A549 (cell line): ENCODE data around the gene CRYGC. TPM values are rescaled to one million over a fixed set of nuclear protein-coding genes. Genes with fewer than 3 reads are reported as not detected.

Experiments used
- ATAC-seq, 2 experiments: fragments of 200-7000 bp in 1 of 2; fragments of >200 bp in 1 of 2; cut with Nextera tagmentation in 1 of 2; cut with Tn5 transposase in 1 of 2; 3 replicates each; pipeline versions ENCODE4 v1.8.0 to v1.9.1; 2018 to 2020; ENCODE audit warnings: mild to moderate bottlenecking in 1 of 2, moderate library complexity in 1 of 2
- CTCF ChIA-PET: fragments of 300-600 bp; sonication (Branson Sonifier 250); formaldehyde crosslinking; extraction: SDS; loops from one replicate; lab custom pipeline; 2021; ENCODE audit warnings: antibody characterized with exemption, inconsistent platforms; lab: Yijun Ruan, JAX
- POLR2A ChIA-PET: fragments of 350-600 bp; formaldehyde crosslinking; extraction: SDS; loops from one replicate; lab custom pipeline; 2021; ENCODE audit warnings: antibody characterized with exemption, inconsistent platforms; lab: Yijun Ruan, JAX
- DNase-seq, 2 experiments: peaks; one replicate each; pipeline versions ENCODE4 v3.0.0 to v3.0.0-alpha.2; 2011 to 2016; ENCODE audit warnings: low read depth in 1 of 2, low spot score in 1 of 2
- FAIRE-seq: peaks from 2 replicates; lab custom pipeline; 2011; peaks lifted over from hg19 to GRCh38; lab: Jason Lieb, UNC
- H3K27ac ChIP-seq, 2 experiments: fragments of >200 bp; sonication (Bioruptor Twin); formaldehyde crosslinking; 3 replicates each; pipeline ENCODE4 v1.5.1; 2016 to 2017
- H3K4me1 ChIP-seq: fragments of >200 bp; sonication (Bioruptor Twin); formaldehyde crosslinking; 3 replicates; pipeline ENCODE4 v1.6.1; 2016
- H3K4me2 ChIP-seq: fragments of >200 bp; sonication (Bioruptor Twin); formaldehyde crosslinking; 3 replicates; pipeline ENCODE4 v1.6.1; 2016
- H3K4me3 ChIP-seq: fragments of >200 bp; sonication (Bioruptor Twin); formaldehyde crosslinking; 3 replicates; pipeline ENCODE4 v1.5.1; 2016
- H3K9me3 ChIP-seq: fragments of >200 bp; sonication (Bioruptor Twin); formaldehyde crosslinking; 3 replicates; pipeline ENCODE4 v1.6.1; 2016
- CBX8 ChIP-seq: fragments of 200-600 bp; sonication (generic); IDR thresholded peaks from 2 replicates; pipeline ENCODE4 v1.6.1; 2016
- CHD2 ChIP-seq: fragments of 150-350 bp; IDR thresholded peaks from 2 replicates; pipeline ENCODE4 v1.6.1; 2014; ENCODE audit warnings: low read length; ENCODE audit not compliant: partially characterized antibody
- CHD4 ChIP-seq: fragments of 200-600 bp; sonication (generic); IDR thresholded peaks from 2 replicates; pipeline ENCODE4 v1.6.1; 2016; ENCODE audit warnings: antibody characterized with exemption, mild to moderate bottlenecking, borderline replicate concordance
- EHF ChIP-seq: fragments of 250-450 bp; sonication (Bioruptor Pico); IDR thresholded peaks from 2 replicates; pipeline ENCODE4 v1.5.0; 2020; ENCODE audit warnings: mild to moderate bottlenecking
- EHMT2 ChIP-seq: fragments of 200-600 bp; sonication (generic); IDR thresholded peaks from 2 replicates; pipeline ENCODE4 v1.6.1; 2016; ENCODE audit warnings: antibody characterized with exemption, low read depth, mild to moderate bottlenecking, moderate library complexity
- ELK1 ChIP-seq: fragments of 150-350 bp; IDR thresholded peaks from 2 replicates; pipeline ENCODE4 v1.6.1; 2014; ENCODE audit warnings: low read depth, mild to moderate bottlenecking, low read length
- FOSB ChIP-seq: fragments of 250-450 bp; sonication (Bioruptor Pico); IDR thresholded peaks from 2 replicates; pipeline ENCODE4 v1.5.0; 2020; ENCODE audit warnings: mild to moderate bottlenecking, moderate library complexity
- FOSL2 ChIP-seq, 2 experiments: fragments of 450-650 bp in 1 of 2; fragments of >200 bp in 1 of 2; sonication (Bioruptor Twin) in 1 of 2; formaldehyde crosslinking; IDR thresholded peaks; 2 replicates each; pipeline versions ENCODE4 v1.5.0 to v1.6.1; 2016 to 2020; ENCODE audit warnings: mild to moderate bottlenecking in 1 of 2, moderate library complexity in 1 of 2
- FOXS1 ChIP-seq: fragments of 250-450 bp; sonication (Bioruptor Pico); IDR thresholded peaks from 2 replicates; pipeline ENCODE4 v1.5.0; 2020; ENCODE audit warnings: mild to moderate bottlenecking, moderate library complexity
- GATA3 ChIP-seq: IDR thresholded peaks from 2 replicates; pipeline ENCODE4 v1.6.1; 2012; ENCODE audit warnings: borderline replicate concordance
- HDAC2 ChIP-seq: fragments of 200-600 bp; sonication (generic); IDR thresholded peaks from 2 replicates; pipeline ENCODE4 v1.6.1; 2016
- HOXA7 ChIP-seq: fragments of 250-450 bp; sonication (Bioruptor Pico); IDR thresholded peaks from 2 replicates; pipeline ENCODE4 v1.5.0; 2020; ENCODE audit warnings: mild to moderate bottlenecking, moderate library complexity
- MAFK ChIP-seq: fragments of 450-650 bp; IDR thresholded peaks from 2 replicates; pipeline ENCODE4 v1.6.1; 2014; ENCODE audit not compliant: partially characterized antibody
- MAX ChIP-seq: IDR thresholded peaks from 2 replicates; pipeline ENCODE4 v1.6.1; 2012
- NR3C1 ChIP-seq: fragments of >200 bp; sonication (Bioruptor Twin); formaldehyde crosslinking; IDR thresholded peaks from 3 replicates; pipeline ENCODE4 v1.6.1; 2017
- PBX3 ChIP-seq: IDR thresholded peaks from 2 replicates; pipeline ENCODE4 v1.6.1; 2012
- PHF8 ChIP-seq: fragments of 200-600 bp; sonication (generic); IDR thresholded peaks from 2 replicates; pipeline ENCODE4 v1.6.1; 2016; ENCODE audit warnings: low read depth, mild to moderate bottlenecking, antibody characterized with exemption, moderate library complexity, borderline replicate concordance
- POLR2AphosphoS2 ChIP-seq: conservative IDR thresholded peaks from 2 replicates; pipeline ENCODE4 v1.6.1; 2012; ENCODE audit warnings: low read length, improper control_type of control experiment, inconsistent platforms
- RARB ChIP-seq: fragments of 250-450 bp; sonication (Bioruptor Pico); IDR thresholded peaks from 2 replicates; pipeline ENCODE4 v1.8.0; 2021; ENCODE audit warnings: mild to moderate bottlenecking, moderate library complexity
- RNF2 ChIP-seq: fragments of 200-600 bp; sonication (generic); IDR thresholded peaks from 2 replicates; pipeline ENCODE4 v1.6.1; 2016; ENCODE audit warnings: low read depth, mild to moderate bottlenecking, antibody characterized with exemption, moderate library complexity, borderline replicate concordance
- SREBF2 ChIP-seq: fragments of 450-650 bp; IDR thresholded peaks from 2 replicates; pipeline ENCODE4 v1.6.1; 2014; ENCODE audit warnings: mild to moderate bottlenecking, moderate library complexity
- TP53 ChIP-seq: fragments of 250-450 bp; sonication (Bioruptor Pico); IDR thresholded peaks from 2 replicates; pipeline ENCODE4 v1.5.0; 2021; ENCODE audit warnings: mild to moderate bottlenecking, moderate library complexity
- USF2 ChIP-seq: fragments of 450-650 bp; IDR thresholded peaks from 2 replicates; pipeline ENCODE4 v1.6.1; 2014; ENCODE audit warnings: antibody characterized with exemption
- WGBS: methylation state at CpG from one replicate; pipeline ENCODE4 v1.1.6; 2017; ENCODE audit errors: missing lambda C conversion rate; 5-methylcytosine and 5-hydroxymethylcytosine counted together
- polyA minus RNA-seq: library from RNA; depleted of rRNA, polyadenylated mRNA; stranded (reverse); fragments of >200 nt; gene quantifications from 2 replicates; pipeline ENCODE4 v1.2.3, GENCODE V29; 2011; rRNA and poly(A)+ RNA removed
- polyA plus RNA-seq, 4 experiments: library from polyadenylated mRNA; depleted of rRNA in 3 of 4; stranded (reverse); fragments of >200 nt; fragmentation: RNase III in 1 of 4; extraction: RNeasy Plus Mini Kit Qiagen cat#74134 plus additional on column Dnase treatment in 1 of 4; gene quantifications; 2 replicates in 3 of 4; 3 replicates in 1 of 4; pipeline ENCODE4 v1.2.3, GENCODE V29; 2011 to 2017

Gene CRYGC
- polyA plus RNA-seq (2011; rRNA removed) (not detected in 2 replicates), polyA plus RNA-seq (2017; fragmentation: RNase III; extraction: RNeasy Plus Mini Kit Qiagen cat#74134 plus additional on column Dnase treatment) (not detected in 3 replicates), polyA minus RNA-seq (not detected in 2 replicates)
- not detected in 2 replicates for polyA plus RNA-seq (2012; cell fraction: cytosol; rRNA removed)
- not detected in 2 replicates for polyA plus RNA-seq (2012; cell fraction: nucleus; rRNA removed)

GRCh38 chr2:208129744-208130711 is at the start of gene CRYGC:
CRYGC (minus strand) TSS chr2:208129828; CDS start chr2:208129792, 36 bp downstream.
- ATAC-seq (peak in 1 of 2 experiments; percentile 32; a peak in 1 of 6 replicates), DNase-seq (no peak), FAIRE-seq (no peak)
- Histone ChIP-seq H3K9me3 (no peaks in the 10 kb centered on the region), H3K4me3 (no peak within 1 kb of the TSS), H3K4me1 (no peaks in the 10 kb centered on the region), H3K27ac (no peak within 1 kb of the TSS), H3K4me2 (no peak within 1 kb of the TSS)
- 71% methylated on average over 19 of the region's 19 CpGs for WGBS
- ChIA-PET CTCF (no interaction called here), POLR2A (no interaction called here)
- TF ChIP-seq ELK1 (no peak), RNF2 (no peak), GATA3 (no peak), EHF (CRISPR knock-in tag) (no peak), FOSB (CRISPR knock-in tag) (no peak), CBX8 (no peak), FOXS1 (CRISPR knock-in tag) (no peak), NR3C1 (no peak), PBX3 (no peak), RARB (CRISPR knock-in tag) (no peak), PHF8 (no peak), FOSL2 (IDR thresholded peaks at IDR 0.05) (no peak), FOSL2 (CRISPR knock-in tag; IDR thresholded peaks at IDR 0.05) (no peak), CHD2 (no peak), EHMT2 (no peak)

GRCh38 chr2:208179028-208179609 is 49.5 kb upstream of the CRYGC start:
- Histone ChIP-seq H3K27ac (no peak overlapping the region), H3K4me2 (no peak overlapping the region), H3K4me1 (0 out of 3 replicates have a peak, but pooled peaks cover 3% of the 10 kb centered on the region), H3K9me3 (no peaks in the 10 kb centered on the region), H3K4me3 (no peak overlapping the region)
- FAIRE-seq (no peak), ATAC-seq (no peak), DNase-seq (peak in 1 of 2 experiments; percentile 21)
- WGBS: 60% methylated on average over 4 of the region's 4 CpGs
- POLR2A ChIA-PET: no interaction called here
- CTCF ChIA-PET: interaction anchor here (1.4 to 4.9 kb wide), 2 partner anchors 73 to 74 kb away, joined by 3 to 64 read pairs; partner anchors contain the start of gene IDH1
- TF ChIP-seq HOXA7 (CRISPR knock-in tag) (no peak), NR3C1 (no peak), CHD4 (no peak), MAFK (no peak), POLR2AphosphoS2 (no peak), MAX (no peak), SREBF2 (no peak), HDAC2 (no peak), EHMT2 (no peak), USF2 (no peak), FOSB (CRISPR knock-in tag) (no peak), TP53 (CRISPR knock-in tag) (no peak)
- TF ChIP-seq, all 56 proteins: peak for 0
